ENCODE measurements around the gene NUDT7.

DNA sequence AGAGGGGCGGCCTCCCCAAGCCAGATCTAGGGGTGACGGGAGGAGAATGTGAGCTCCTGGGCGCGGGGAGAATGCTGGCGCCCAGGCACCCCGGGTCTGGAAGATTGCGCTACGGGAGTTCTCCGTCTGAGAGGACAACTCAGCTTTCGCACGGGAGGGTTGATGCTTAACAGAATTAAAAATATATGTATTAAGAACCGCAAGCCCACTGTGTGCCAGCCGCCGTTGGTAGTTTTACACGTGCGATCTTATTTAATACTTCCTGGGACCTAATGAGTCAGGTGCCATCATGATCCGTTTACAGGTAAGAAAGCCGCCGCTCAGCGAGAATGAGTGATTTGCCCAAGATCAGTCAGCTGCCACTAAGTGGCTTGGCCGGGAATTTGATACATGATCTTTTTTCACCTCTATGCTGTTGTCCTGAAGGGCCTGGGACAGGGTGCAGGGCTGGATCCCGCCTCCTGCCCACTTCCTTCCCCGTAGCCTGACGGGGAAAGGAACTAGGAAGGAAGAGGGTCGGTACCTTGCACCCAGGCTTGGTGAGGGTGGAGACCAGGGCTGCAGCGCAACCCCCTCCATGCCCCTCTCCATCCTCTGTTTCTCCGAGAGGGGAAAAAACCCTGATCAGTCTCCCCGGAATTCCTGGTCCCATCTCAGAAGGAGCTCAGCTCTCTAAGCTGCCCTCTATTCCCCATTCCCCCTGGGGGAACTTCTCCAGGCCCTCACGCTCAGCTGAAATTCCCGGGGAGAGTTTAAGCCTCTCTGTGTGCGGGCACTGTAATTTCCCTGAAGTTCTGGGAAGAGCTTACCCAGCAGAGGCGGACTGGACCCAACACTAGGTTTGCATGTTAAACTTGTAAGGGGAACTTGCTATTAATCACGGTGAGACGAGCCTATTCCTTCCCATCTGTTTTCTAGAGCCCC, 67.0 kb downstream of the NUDT7 start:
- TF ChIP-seq CTCF (IDR thresholded peaks at IDR 0.05; ENCODE audit: extremely low read depth in 1 of 2, insufficient read depth in 1 of 2, low read depth in 1 of 2, low read length in 2 of 2) (no peak), POLR2A (IDR thresholded peaks at IDR 0.05; ENCODE audit: low read depth, low read length) (no peak), MYC (IDR thresholded peaks at IDR 0.05; ENCODE audit: low read depth, low read length) (no peak), EZH2 (IDR thresholded peaks at IDR 0.05; ENCODE audit: borderline replicate concordance, low read depth, low read length, severe bottlenecking) (no peak), FOS (IDR thresholded peaks at IDR 0.05; ENCODE audit: borderline replicate concordance, insufficient read depth, low read length) (no peak), JUN (IDR thresholded peaks at IDR 0.05; ENCODE audit: borderline replicate concordance, insufficient read depth, insufficient read length, low read depth) (no peak), MAX (IDR thresholded peaks at IDR 0.05; ENCODE audit: insufficient read depth, insufficient read length) (no peak), GATA2 (IDR thresholded peaks at IDR 0.05; ENCODE audit: insufficient read depth, insufficient read length, low read depth, low read length) (no peak), POLR2AphosphoS5 (IDR thresholded peaks at IDR 0.05; ENCODE audit: insufficient read depth, low read depth, low read length) (no peak)

Data from endothelial cell of umbilical vein (primary cell).